ENCODE data around the gene MYOG. TPM values are rescaled to one million over a fixed set of nuclear protein-coding genes. Genes with fewer than 3 reads are reported as not detected.
A peak's percentile ranks its signal among the peaks of the same experiment; 100 is the strongest.

MYOG gene
- total RNA-seq, 1 experiment from 2014 or later = not detected

DNA sequence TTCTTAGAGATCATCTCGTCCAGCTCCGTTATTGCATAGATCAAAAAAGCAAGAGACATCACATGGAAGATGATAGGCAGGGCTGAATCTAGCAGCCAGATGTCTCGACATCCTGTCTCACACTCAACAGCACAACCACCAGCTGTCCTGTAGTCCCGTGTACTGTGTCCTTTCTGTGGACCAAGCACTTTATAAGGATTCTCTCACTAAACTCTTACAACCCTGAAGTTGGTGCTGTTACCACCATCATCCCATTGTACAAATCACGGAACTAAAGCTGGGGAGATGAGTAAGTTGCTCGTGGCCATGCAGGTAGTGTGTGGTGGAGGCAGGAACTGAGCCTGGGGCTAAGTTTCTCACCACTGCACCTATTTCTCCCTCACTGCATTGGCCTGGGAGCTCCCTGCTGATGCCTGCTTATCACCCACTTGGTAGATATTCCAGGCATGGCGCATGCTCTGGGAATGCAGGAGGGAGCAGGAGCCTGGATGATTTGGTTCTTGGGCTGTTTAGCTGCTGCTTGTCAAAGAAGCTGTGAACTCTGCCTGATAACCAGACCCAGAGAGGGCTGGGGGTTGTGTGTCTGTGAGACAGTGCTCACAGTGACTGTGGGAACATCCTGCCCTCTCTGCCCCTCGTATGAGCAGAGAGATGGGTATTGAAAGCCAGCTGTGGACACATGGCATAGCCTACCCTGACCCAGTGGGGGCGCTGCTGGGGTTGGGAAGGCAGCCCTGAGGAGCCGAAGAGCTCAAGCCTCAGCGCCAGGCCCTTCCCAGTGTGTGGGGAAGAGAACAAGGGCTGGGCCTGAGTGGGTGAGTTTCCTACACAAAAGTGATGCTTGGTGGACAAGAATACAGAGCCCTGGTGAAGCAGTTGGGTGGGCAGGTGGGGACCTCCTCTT lies 46.0 kb downstream of the MYOG start:
- Histone ChIP-seq H2BK12ac (ENCODE audit: insufficient read length, low read depth, low read length) (no peak overlapping the region), H4K20me1 (ENCODE audit: control insufficient read depth, insufficient read depth, insufficient read length) (no peaks in the 10 kb centered on the region), H4K91ac (ENCODE audit: insufficient read length, low read depth, low read length) (no peak overlapping the region), H2BK15ac (ENCODE audit: low read depth, low read length) (no peak overlapping the region), H3K9ac (ENCODE audit: extremely low read depth, insufficient read length, low read length) (no peak overlapping the region), H3K14ac (ENCODE audit: insufficient read depth, low read length) (no peak overlapping the region), H3K4me1 (ENCODE audit: insufficient read depth, low read length) (peaks cover 7% of the 10 kb centered on the region; the same call in 1 of the 2 replicates), H3K27ac (ENCODE audit: insufficient read length, low read depth, low read length) (no peak overlapping the region), H3K79me2 (ENCODE audit: insufficient read depth, low read length) (no peaks in the 10 kb centered on the region), H3K4ac (ENCODE audit: low read depth, low read length) (no peak overlapping the region), H3K4me2 (ENCODE audit: insufficient read depth, insufficient read length, low read length) (no peak overlapping the region), H3T11ph (ENCODE audit: low read length) (no peak overlapping the region), H3K9me3 (ENCODE audit: control insufficient read depth, low read depth, low read length) (no peaks in the 10 kb centered on the region), H2BK120ac (ENCODE audit: low read depth, low read length, poor library complexity, severe bottlenecking) (no peak overlapping the region), H2BK5ac (ENCODE audit: insufficient read length, low read length) (no peak overlapping the region), H3K18ac (ENCODE audit: insufficient read length, low read depth, low read length) (no peak overlapping the region), H2AK5ac (ENCODE audit: insufficient read length, low read length) (no peak overlapping the region), H3K79me1 (ENCODE audit: insufficient read depth, low read depth, low read length, poor library complexity, severe bottlenecking) (no peaks in the 10 kb centered on the region), H4K5ac (ENCODE audit: insufficient read length, low read depth, low read length) (no peak overlapping the region), H3K23ac (ENCODE audit: insufficient read length, low read depth, low read length) (no peak overlapping the region), H4K8ac (replicated peaks; ENCODE audit: insufficient read length, low read depth, low read length) (no peak overlapping the region), H2BK20ac (ENCODE audit: low read depth, low read length, poor library complexity, severe bottlenecking) (no peak overlapping the region), H3K23me2 (ENCODE audit: insufficient read length, low read depth, low read length, poor library complexity, severe bottlenecking) (no peaks in the 10 kb centered on the region), H3K56ac (ENCODE audit: insufficient read length, low read depth, low read length) (no peak overlapping the region), H2AFZ (ENCODE audit: low read length) (no peak overlapping the region), H3K27me3 (ENCODE audit: insufficient read depth, low read length) (no peaks in the 10 kb centered on the region)
- DNase-seq = peak; percentile 81
- H3K36me3 Mint-ChIP-seq (ENCODE audit: insufficient read depth in 1 of 3, low read depth in 3 of 3) = peaks cover 1 to 24% (median 2%) of the 10 kb centered on the region in 3 experiments; a peak in 6 of 7 replicates
- no CpG with 5 or more reads among the region's 11 CpGs for WGBS (ENCODE audit: extremely low coverage, insufficient read length, low lambda C conversion rate)
- no peak overlapping the region for H3K4me3 Mint-ChIP-seq
- H3K27me3 Mint-ChIP-seq (ENCODE audit: low read depth) = peaks cover 2% of the 10 kb centered on the region
- H3K27ac Mint-ChIP-seq = no peak overlapping the region
- H3K4me1 Mint-ChIP-seq = peaks cover 30 to 37% of the 10 kb centered on the region in 2 experiments
- no peaks in the 10 kb centered on the region for H3K9me3 Mint-ChIP-seq
- TF ChIP-seq, protein P1, sequence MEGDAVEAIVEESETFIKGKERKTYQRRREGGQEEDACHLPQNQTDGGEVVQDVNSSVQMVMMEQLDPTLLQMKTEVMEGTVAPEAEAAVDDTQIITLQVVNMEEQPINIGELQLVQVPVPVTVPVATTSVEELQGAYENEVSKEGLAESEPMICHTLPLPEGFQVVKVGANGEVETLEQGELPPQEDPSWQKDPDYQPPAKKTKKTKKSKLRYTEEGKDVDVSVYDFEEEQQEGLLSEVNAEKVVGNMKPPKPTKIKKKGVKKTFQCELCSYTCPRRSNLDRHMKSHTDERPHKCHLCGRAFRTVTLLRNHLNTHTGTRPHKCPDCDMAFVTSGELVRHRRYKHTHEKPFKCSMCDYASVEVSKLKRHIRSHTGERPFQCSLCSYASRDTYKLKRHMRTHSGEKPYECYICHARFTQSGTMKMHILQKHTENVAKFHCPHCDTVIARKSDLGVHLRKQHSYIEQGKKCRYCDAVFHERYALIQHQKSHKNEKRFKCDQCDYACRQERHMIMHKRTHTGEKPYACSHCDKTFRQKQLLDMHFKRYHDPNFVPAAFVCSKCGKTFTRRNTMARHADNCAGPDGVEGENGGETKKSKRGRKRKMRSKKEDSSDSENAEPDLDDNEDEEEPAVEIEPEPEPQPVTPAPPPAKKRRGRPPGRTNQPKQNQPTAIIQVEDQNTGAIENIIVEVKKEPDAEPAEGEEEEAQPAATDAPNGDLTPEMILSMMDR (conservative IDR thresholded peaks at IDR 0.05) = peak; percentile 79
